ENCODE data around the gene NR1D1. TPM values are rescaled to one million over a fixed set of nuclear protein-coding genes. Genes with fewer than 3 reads are reported as not detected.

Gene NR1D1
- total RNA-seq, 1 donor from 2014 or later = 15.0 TPM

DNA sequence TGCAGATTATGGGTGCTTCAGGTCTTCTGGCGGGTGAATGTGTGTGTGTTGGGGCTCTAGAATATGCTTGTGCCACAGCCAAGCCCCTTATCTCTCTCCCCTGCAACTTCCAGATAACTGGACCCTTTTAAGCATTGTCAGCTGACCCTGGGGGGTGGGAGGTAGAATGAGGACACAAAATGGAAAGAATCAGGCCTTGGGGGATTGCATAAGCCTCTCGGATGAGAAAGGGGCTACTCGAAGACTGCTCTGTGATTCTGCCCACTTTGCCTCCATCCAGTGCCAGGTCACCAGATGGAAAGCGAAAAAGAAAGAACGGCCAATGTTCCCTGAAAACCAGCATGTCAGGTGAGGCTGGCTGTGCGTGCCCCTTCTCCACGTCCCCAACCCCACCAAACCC lies 23.8 kb downstream of the NR1D1 start:
- Histone ChIP-seq H3K27me3 (no peaks in the 10 kb centered on the region), H3K27ac (peak overlapping the region; percentile 99), H3K36me3 (peaks cover 0 to 18% of the 10 kb centered on the region in 2 donors), H3K4me3 (no peak overlapping the region), H3K9me3 (no peaks in the 10 kb centered on the region), H3K4me1 (peaks cover 54% of the 10 kb centered on the region)
- TF ChIP-seq POLR2A (IDR thresholded peaks at IDR 0.05) (no peak), POLR2AphosphoS5 (IDR thresholded peaks at IDR 0.05; ENCODE audit: insufficient read depth in 1 of 2, low read depth in 1 of 2) (no peak)
- TF ChIP-seq, protein P1, sequence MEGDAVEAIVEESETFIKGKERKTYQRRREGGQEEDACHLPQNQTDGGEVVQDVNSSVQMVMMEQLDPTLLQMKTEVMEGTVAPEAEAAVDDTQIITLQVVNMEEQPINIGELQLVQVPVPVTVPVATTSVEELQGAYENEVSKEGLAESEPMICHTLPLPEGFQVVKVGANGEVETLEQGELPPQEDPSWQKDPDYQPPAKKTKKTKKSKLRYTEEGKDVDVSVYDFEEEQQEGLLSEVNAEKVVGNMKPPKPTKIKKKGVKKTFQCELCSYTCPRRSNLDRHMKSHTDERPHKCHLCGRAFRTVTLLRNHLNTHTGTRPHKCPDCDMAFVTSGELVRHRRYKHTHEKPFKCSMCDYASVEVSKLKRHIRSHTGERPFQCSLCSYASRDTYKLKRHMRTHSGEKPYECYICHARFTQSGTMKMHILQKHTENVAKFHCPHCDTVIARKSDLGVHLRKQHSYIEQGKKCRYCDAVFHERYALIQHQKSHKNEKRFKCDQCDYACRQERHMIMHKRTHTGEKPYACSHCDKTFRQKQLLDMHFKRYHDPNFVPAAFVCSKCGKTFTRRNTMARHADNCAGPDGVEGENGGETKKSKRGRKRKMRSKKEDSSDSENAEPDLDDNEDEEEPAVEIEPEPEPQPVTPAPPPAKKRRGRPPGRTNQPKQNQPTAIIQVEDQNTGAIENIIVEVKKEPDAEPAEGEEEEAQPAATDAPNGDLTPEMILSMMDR (IDR thresholded peaks at IDR 0.05) = no peak
- intact Hi-C loops (cut with DNase I) = no loop called here
- no peak for DNase-seq (ENCODE audit: extremely low spot score in 2 of 2)

DNA sequence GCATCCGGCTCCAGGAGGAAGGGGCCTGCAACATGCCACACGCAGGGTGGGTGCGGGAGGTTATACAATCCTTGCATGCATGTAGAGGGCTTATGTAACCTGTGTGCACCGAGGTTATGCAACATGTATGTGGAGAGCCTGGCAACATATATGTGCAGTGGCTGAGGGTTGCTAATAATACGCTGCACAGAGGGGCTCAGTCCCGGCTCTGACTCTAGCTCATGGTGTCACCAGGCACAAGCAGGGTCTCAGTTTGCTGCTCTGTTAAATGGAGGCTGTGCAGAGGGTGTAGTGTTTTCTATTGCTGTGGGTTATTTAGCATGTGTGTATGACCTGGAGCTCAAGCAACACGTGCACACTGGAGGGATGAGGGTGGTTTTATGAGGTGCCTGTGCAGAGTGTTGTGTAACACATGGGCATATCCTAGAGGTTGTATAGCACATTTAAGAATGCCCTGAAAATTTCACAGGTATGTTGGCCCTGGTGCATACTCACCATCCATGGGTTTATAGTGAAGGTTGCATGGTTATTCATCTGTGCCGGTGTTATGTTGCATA lies 24.4 kb downstream of the NR1D1 start:
- H3K4me3 ChIP-seq = peak overlapping the region; percentile 17 to 34
- H3K4me1 ChIP-seq = peaks cover 60% of the 10 kb centered on the region
- intact Hi-C loops (cut with DNase I) = no loop called here
- peaks cover 0 to 18% of the 10 kb centered on the region in 2 donors for H3K36me3 ChIP-seq
- H3K9me3 ChIP-seq = no peaks in the 10 kb centered on the region
- H3K27me3 ChIP-seq = no peaks in the 10 kb centered on the region
- no peak for TF ChIP-seq POLR2AphosphoS5 (IDR thresholded peaks at IDR 0.05; ENCODE audit: insufficient read depth in 1 of 2, low read depth in 1 of 2)
- no peak for DNase-seq (ENCODE audit: extremely low spot score in 2 of 2)
- peak overlapping the region; percentile 99 for H3K27ac ChIP-seq

- H3K27me3 ChIP-seq = no peaks in the 10 kb centered on the region
- H3K27ac ChIP-seq = peak overlapping the region; percentile 99
- intact Hi-C loops (cut with DNase I) = no loop called here
- peaks cover 67% of the 10 kb centered on the region for H3K4me1 ChIP-seq
- DNase-seq (ENCODE audit: extremely low spot score in 2 of 2) = no peak
- TF ChIP-seq, protein P1 (IDR thresholded peaks at IDR 0.05) = peak; percentile 75 to 93 (median 92)
- TF ChIP-seq POLR2AphosphoS5 (IDR thresholded peaks at IDR 0.05; ENCODE audit: insufficient read depth in 1 of 2, low read depth in 1 of 2) = peak; percentile 26 to 56
- no peak for TF ChIP-seq POLR2A (IDR thresholded peaks at IDR 0.05)
- no peaks in the 10 kb centered on the region for H3K9me3 ChIP-seq
- peak overlapping the region; percentile 17 to 34 for H3K4me3 ChIP-seq
- peaks cover 0 to 18% of the 10 kb centered on the region in 2 donors for H3K36me3 ChIP-seq
Observed at GRCh38 chr17:40075201-40075941, 25.0 kb downstream of the NR1D1 start.

- Histone ChIP-seq H3K4me1 (peaks cover 72% of the 10 kb centered on the region), H3K27me3 (no peaks in the 10 kb centered on the region), H3K27ac (peak overlapping the region; percentile 99), H3K4me3 (no peak overlapping the region), H3K36me3 (peaks cover 0 to 18% of the 10 kb centered on the region in 2 donors), H3K9me3 (no peaks in the 10 kb centered on the region)
- TF ChIP-seq POLR2A (IDR thresholded peaks at IDR 0.05) (no peak), POLR2AphosphoS5 (IDR thresholded peaks at IDR 0.05; ENCODE audit: insufficient read depth in 1 of 2, low read depth in 1 of 2) (no peak)
- TF ChIP-seq, protein P1 (IDR thresholded peaks at IDR 0.05) = no peak
- intact Hi-C loops (cut with DNase I) = no loop called here
- no peak for DNase-seq (ENCODE audit: extremely low spot score in 2 of 2)
Observed at GRCh38 chr17:40074871-40075200, 25.6 kb downstream of the NR1D1 start.

- TF ChIP-seq POLR2AphosphoS5 (IDR thresholded peaks at IDR 0.05; ENCODE audit: insufficient read depth in 1 of 2, low read depth in 1 of 2) = no peak
- no peak for TF ChIP-seq POLR2A (IDR thresholded peaks at IDR 0.05)
- TF ChIP-seq, protein P1 (IDR thresholded peaks at IDR 0.05) = no peak
- peak overlapping the region; percentile 99 for H3K27ac ChIP-seq
- no peaks in the 10 kb centered on the region for H3K27me3 ChIP-seq
- no peak overlapping the region for H3K4me3 ChIP-seq
- DNase-seq (ENCODE audit: extremely low spot score in 2 of 2) = no peak
- intact Hi-C loops (cut with DNase I) = no loop called here
- H3K9me3 ChIP-seq = no peaks in the 10 kb centered on the region
- H3K4me1 ChIP-seq = peaks cover 79% of the 10 kb centered on the region
- H3K36me3 ChIP-seq = peaks cover 0 to 13% of the 10 kb centered on the region in 2 donors
Observed at GRCh38 chr17:40074175-40074512, 26.2 kb downstream of the NR1D1 start.

All from vagina (tissue), 2 donors.